Gastroesophageal sphincter (tissue), 4 donors: Measurements from ENCODE around the gene LTBP3. TPM values are rescaled to one million over a fixed set of nuclear protein-coding genes. Genes with fewer than 3 reads are reported as not detected.

Experiments used
- ATAC-seq: fragments of 150-250 bp; one replicate; pipeline ENCODE4 v1.9.1; 2016; ENCODE audit warnings: mild to moderate bottlenecking, moderate library complexity
- H3K27ac ChIP-seq, 4 donors: fragments of 200-600 bp; sonication (generic) in 3 of 4; 1 replicate in 3 of 4; 2 replicates in 1 of 4; pipeline ENCODE4 v1.5.1; 2016 to 2019
- H3K27me3 ChIP-seq: fragments of 200-600 bp; sonication (generic); one replicate; pipeline ENCODE4 v1.5.1; 2019
- H3K36me3 ChIP-seq, 2 donors: fragments of 200-600 bp; sonication (generic); one replicate each; pipeline ENCODE4 v1.5.1; 2019; ENCODE audit warnings: control low read depth in 1 of 2
- H3K4me1 ChIP-seq, 3 donors: fragments of 200-600 bp; sonication (generic); 1 replicate in 2 of 3; 2 replicates in 1 of 3; pipeline ENCODE4 v1.5.1; 2016 to 2019; ENCODE audit warnings: control low read depth in 2 of 3
- H3K4me3 ChIP-seq, 2 donors: fragments of 200-600 bp; sonication (generic); one replicate each; pipeline ENCODE4 v1.5.1; 2019; ENCODE audit warnings: mild to moderate bottlenecking in 1 of 2, moderate library complexity in 1 of 2
- H3K9me3 ChIP-seq, 3 donors: fragments of 200-600 bp; sonication (generic); one replicate each; pipeline ENCODE4 v1.5.1; 2017 to 2019; ENCODE audit warnings: control low read depth in 2 of 3
- EP300 ChIP-seq: sonication (generic); formaldehyde crosslinking; IDR thresholded peaks from one replicate; pipeline ENCODE4 v1.6.1; 2017; ENCODE audit warnings: antibody characterized with exemption, mild to moderate bottlenecking
- POLR2A ChIP-seq, 2 donors: fragments of 450-650 bp; IDR thresholded peaks; one replicate each; pipeline ENCODE4 v1.6.1; 2017; ENCODE audit warnings: antibody characterized with exemption in 2 of 2, mild to moderate bottlenecking in 2 of 2, moderate library complexity in 1 of 2
- POLR2AphosphoS5 ChIP-seq: sonication (generic); formaldehyde crosslinking; IDR thresholded peaks from one replicate; pipeline ENCODE4 v1.6.1; 2017; ENCODE audit warnings: antibody characterized with exemption
- WGBS, 2 donors: methylation state at CpG; one replicate each; pipeline ENCODE4 v1.1.5; 2018; ENCODE audit warnings: low coverage in 1 of 2; 5-methylcytosine and 5-hydroxymethylcytosine counted together
- total RNA-seq, 4 donors: library from RNA; depleted of rRNA; stranded (reverse); fragments of >200 nt; gene quantifications; one replicate each; pipeline ENCODE4 v1.1.0, GENCODE V29; 2016
- TF ChIP-seq, protein P1 (sequence below), 4 experiments: fragments of 200-600 bp in 2 of 4; fragments of 450-650 bp in 2 of 4; sonication (generic) in 1 of 4; IDR thresholded peaks; one replicate each; pipeline ENCODE4 v1.5.1; 2017 to 2019; ENCODE audit warnings: antibody characterized with exemption in 4 of 4, mild to moderate bottlenecking in 2 of 4, moderate library complexity in 2 of 4

Gene LTBP3
- total RNA-seq, 4 donors from 2014 or later: 90.6 to 173 (median 139) TPM

DNA sequence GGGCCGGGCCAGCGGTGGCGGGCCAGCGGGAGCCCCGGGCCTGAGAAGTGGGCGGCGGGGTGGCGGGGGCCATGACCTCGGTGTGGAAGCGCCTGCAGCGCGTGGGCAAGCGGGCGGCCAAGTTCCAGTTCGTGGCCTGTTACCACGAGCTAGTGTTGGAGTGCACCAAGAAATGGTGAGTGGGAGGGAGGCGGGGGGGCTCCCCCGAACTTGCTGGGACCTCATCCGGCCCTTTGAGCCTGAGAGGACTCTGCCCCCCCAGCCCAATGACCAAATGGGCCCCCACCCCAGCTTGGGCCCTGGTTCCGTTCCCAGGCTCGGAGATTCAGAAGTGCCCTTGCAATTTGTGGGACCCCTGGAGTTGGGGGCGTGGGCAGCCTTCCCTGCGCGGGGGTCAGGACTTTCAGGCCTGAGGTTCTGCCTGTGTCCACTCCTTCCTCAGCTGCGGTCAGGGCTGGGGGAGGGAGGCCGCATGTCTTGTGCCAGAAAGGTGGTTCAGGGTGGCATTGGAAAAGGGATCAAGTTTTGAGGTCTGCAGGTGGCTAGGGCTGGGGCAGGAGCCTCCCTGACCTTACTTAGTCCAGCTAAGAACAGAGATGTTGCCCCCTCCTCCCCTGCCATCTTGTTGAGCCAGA lies 18.2 kb upstream of the LTBP3 start:
- Histone ChIP-seq H3K4me1 (peaks cover 4 to 95% (median 46%) of the 10 kb centered on the region in 3 donors), H3K27me3 (no peaks in the 10 kb centered on the region), H3K27ac (peak overlapping the region; percentile 96 to 99 (median 98)), H3K4me3 (peak overlapping the region; percentile 78 to 96), H3K36me3 (peaks cover 0 to 34% of the 10 kb centered on the region in 2 donors), H3K9me3 (no peaks in the 10 kb centered on the region)
- no CpG with 5 or more reads among the region's 26 CpGs for WGBS, 2 donors
- no peak for ATAC-seq
- TF ChIP-seq POLR2A (IDR thresholded peaks at IDR 0.05) (peak in 1 of 2 donors; percentile 4), EP300 (no peak)

DNA sequence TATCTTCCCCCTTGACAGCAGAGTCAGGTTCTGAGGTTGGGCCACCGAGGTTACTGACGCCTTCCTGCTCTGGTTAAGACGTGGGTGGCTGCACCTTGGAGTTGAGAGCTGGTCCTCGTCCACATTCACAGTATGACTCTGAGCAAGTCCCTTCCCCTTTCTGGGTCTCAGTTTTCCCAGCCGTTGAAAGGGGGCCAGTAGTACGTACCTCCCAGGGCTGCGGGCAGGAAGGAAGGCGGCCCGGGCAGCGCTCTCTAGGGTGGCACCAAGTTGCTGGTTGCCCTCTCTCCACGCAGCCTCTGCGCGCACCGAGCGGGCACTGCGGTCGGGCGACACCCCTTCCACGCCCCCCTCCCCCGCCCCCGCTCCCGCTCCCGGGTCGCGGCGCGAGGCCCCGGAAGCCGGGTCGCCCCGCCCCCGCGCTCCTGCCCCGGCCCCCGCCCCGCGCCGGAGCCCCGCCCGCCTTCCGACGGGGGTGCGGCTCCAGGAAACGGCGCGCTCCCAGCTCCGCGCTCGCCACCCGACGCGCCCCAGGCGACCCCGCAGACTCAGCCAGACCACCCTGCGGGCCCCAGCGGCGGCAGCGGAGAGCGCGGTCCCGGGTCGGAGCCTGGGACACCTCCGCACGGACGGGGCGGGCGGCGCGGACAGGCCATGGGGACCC lies 17.5 kb upstream of the LTBP3 start, which contains the start of gene EHBP1L1:
EHBP1L1 (plus strand) TSS at position 486 of the 664 bp plus-strand sequence. CDS start 250 bp downstream, outside the sequence.
- ATAC-seq: peak; percentile 39

DNA sequence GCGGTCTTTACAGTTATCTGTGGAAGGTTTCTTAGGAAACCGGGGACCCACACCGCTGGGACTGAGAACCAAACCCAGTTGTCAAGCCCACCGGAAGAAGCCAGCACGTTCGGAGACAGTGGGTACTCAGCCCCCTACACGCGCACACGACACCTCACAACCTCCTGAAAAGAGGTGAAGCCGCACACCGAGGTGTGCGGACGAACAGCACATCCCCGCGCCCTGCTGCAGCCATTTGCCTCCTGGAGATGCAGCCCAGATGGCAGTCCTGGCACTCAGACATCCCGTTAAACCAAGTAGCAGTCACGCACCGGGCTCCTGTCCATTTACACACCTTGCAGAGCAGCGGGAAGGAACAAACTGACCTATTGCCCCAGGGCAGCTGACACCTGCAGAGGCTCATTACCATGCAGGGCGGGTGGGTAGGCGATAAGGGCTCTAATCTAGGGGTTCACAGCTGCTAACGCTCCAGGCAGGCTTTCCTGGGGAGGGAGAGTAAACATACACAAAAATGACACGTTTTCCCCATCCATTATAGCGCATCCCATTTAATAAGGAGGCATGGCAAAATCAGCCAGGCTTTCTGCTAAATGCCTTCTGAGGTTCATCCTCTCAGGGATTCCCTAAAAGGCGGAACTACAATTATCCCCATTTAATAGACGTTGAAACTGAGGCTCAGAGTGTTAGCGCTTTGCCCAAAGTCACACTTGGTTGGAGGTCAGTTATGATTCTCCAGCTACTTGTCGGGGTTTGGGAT lies 16.8 kb upstream of the LTBP3 start:
- WGBS, 2 donors: 10% methylated on average over 10 of the region's 28 CpGs; no CpG with 5 or more reads in 1 of the 2 donors
- peak overlapping the region; percentile 72 to 99 (median 98) for H3K27ac ChIP-seq
- peaks cover 8 to 90% (median 53%) of the 10 kb centered on the region in 3 donors for H3K4me1 ChIP-seq
- no peak for ATAC-seq
- no peaks in the 10 kb centered on the region for H3K9me3 ChIP-seq
- H3K27me3 ChIP-seq: no peaks in the 10 kb centered on the region
- TF ChIP-seq EP300: no peak
- TF ChIP-seq POLR2A (IDR thresholded peaks at IDR 0.05): no peak
- TF ChIP-seq POLR2AphosphoS5: no peak
- TF ChIP-seq, protein P1, sequence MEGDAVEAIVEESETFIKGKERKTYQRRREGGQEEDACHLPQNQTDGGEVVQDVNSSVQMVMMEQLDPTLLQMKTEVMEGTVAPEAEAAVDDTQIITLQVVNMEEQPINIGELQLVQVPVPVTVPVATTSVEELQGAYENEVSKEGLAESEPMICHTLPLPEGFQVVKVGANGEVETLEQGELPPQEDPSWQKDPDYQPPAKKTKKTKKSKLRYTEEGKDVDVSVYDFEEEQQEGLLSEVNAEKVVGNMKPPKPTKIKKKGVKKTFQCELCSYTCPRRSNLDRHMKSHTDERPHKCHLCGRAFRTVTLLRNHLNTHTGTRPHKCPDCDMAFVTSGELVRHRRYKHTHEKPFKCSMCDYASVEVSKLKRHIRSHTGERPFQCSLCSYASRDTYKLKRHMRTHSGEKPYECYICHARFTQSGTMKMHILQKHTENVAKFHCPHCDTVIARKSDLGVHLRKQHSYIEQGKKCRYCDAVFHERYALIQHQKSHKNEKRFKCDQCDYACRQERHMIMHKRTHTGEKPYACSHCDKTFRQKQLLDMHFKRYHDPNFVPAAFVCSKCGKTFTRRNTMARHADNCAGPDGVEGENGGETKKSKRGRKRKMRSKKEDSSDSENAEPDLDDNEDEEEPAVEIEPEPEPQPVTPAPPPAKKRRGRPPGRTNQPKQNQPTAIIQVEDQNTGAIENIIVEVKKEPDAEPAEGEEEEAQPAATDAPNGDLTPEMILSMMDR (IDR thresholded peaks at IDR 0.05): no peak
- peak overlapping the region; percentile 78 to 96 for H3K4me3 ChIP-seq
- H3K36me3 ChIP-seq: peaks cover 0 to 20% of the 10 kb centered on the region in 2 donors

More for the DNA sequence above, 17.5 kb upstream of the LTBP3 start, which contains the start of gene EHBP1L1:
- H3K36me3 ChIP-seq: peaks cover 0 to 27% of the 10 kb centered on the region in 2 donors
- H3K4me3 ChIP-seq: peak within 1 kb of the TSS; percentile 78 to 96
- 0% methylated on average over 1 of the region's 69 CpGs; no CpG with 5 or more reads in 1 of the 2 donors for WGBS, 2 donors
- TF ChIP-seq POLR2A (IDR thresholded peaks at IDR 0.05): peak; percentile 35 to 40
- TF ChIP-seq POLR2AphosphoS5: peak; percentile 20
- TF ChIP-seq EP300: no peak
- TF ChIP-seq, protein P1 (IDR thresholded peaks at IDR 0.05): peak in 1 of 4 experiments; percentile 3
- H3K27ac ChIP-seq: peak within 1 kb of the TSS; percentile 96 to 99 (median 98)
- no peaks in the 10 kb centered on the region for H3K27me3 ChIP-seq
- H3K4me1 ChIP-seq: peaks cover 8 to 95% (median 52%) of the 10 kb centered on the region in 3 donors
- H3K9me3 ChIP-seq: no peaks in the 10 kb centered on the region

DNA sequence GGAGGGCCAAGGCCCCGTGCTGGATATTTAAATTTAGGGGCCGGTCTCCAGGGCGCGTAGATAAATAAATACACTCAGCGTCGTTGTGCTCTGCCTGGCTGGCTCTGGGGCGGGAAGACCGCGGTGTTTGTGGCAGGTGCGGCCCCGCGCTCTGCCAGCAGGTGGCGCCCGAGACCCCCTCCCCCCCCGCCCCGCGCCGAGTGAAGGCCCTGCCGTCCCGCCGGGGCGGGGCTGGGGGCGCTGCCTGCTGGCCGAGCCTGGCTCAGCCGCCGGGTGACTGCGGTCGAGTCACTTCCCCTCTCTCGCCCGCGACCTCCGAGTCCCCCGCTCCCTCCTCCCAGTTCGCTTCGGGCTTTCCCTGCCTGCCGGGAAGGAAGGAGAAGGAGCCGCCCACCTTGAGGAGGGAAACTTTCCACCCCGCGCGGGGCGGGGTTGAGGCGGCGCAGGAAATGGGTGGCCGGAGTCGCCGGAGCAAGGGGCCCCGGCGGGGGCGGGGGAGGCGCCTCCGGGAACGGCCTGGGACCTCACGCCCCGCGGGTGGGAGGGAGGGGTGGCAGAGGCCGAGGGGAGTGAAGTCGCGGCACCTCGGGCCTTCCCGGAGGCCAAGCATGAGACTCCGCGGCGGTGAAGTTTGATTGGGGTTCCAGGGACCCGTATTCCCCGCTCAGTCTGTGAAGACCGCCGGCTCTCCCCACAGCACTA lies 16.1 kb upstream of the LTBP3 start:
- Histone ChIP-seq H3K27ac (peak overlapping the region; percentile 72 to 99 (median 98)), H3K4me1 (peaks cover 8 to 88% (median 54%) of the 10 kb centered on the region in 3 donors), H3K4me3 (peak overlapping the region; percentile 78 to 96), H3K27me3 (no peaks in the 10 kb centered on the region), H3K36me3 (peaks cover 0 to 13% of the 10 kb centered on the region in 2 donors), H3K9me3 (no peaks in the 10 kb centered on the region)
- WGBS, 2 donors: 0% methylated on average over 6 of the region's 67 CpGs; no CpG with 5 or more reads in 1 of the 2 donors
- peak; percentile 54 for ATAC-seq
- TF ChIP-seq, protein P1 (IDR thresholded peaks at IDR 0.05): peak in 3 of 4 experiments; percentile 86 to 100 (median 96)
- TF ChIP-seq POLR2AphosphoS5 (peak; percentile 90), EP300 (no peak)
